HUES64 (cell line): ENCODE measurements around the gene ZNF764.

Source experiments
- H3K27ac ChIP-seq: 2 replicates; pipeline ENCODE4 v1.7.0; 2013; ENCODE audit warnings: low read depth, low read length, inconsistent platforms
- H3K27me3 ChIP-seq: 2 replicates; pipeline ENCODE4 v1.6.1; 2013; ENCODE audit warnings: mild to moderate bottlenecking, low read length; ENCODE audit not compliant: insufficient read depth
- H3K36me3 ChIP-seq: 2 replicates; pipeline ENCODE4 v1.6.1; 2013; ENCODE audit warnings: mild to moderate bottlenecking, low read length; ENCODE audit not compliant: insufficient read depth
- H3K4me1 ChIP-seq: 2 replicates; pipeline ENCODE4 v1.6.1; 2013; ENCODE audit warnings: mild to moderate bottlenecking, low read length, moderate library complexity; ENCODE audit not compliant: insufficient read depth
- H3K4me3 ChIP-seq: 2 replicates; pipeline ENCODE4 v1.5.1; 2013; ENCODE audit warnings: mild to moderate bottlenecking, low read length, moderate library complexity
- H3K9ac ChIP-seq: 2 replicates; pipeline ENCODE4 v1.6.1; 2013; ENCODE audit warnings: mild to moderate bottlenecking, low read depth, low read length
- H3K9me3 ChIP-seq: 2 replicates; pipeline ENCODE4 v1.6.1; 2013; ENCODE audit warnings: low read depth, low read length; ENCODE audit not compliant: insufficient read depth
- WGBS: fragments of 150-250, 120-280 bp; methylation state at CpG from one replicate; pipeline ENCODE4 v1.1.7; 2013; ENCODE audit warnings: missing lambda C conversion rate; 5-methylcytosine and 5-hydroxymethylcytosine counted together

Gene ZNF764

GRCh38 chr16:30558789-30559377 lies 709 bp upstream of the ZNF764 start:
- H3K4me3 ChIP-seq, result peak overlapping the region; percentile 84
- no peaks in the 10 kb centered on the region for H3K9me3 ChIP-seq
- peak overlapping the region; percentile 91; the same call in 1 of the 2 replicates for H3K27ac ChIP-seq
- H3K36me3 ChIP-seq, result peaks cover 18% of the 10 kb centered on the region
- H3K9ac ChIP-seq, result peak overlapping the region; percentile 70
- WGBS, result 87% methylated on average over 21 of the region's 21 CpGs
- H3K4me1 ChIP-seq, result no peaks in the 10 kb centered on the region
- no peaks in the 10 kb centered on the region for H3K27me3 ChIP-seq

DNA sequence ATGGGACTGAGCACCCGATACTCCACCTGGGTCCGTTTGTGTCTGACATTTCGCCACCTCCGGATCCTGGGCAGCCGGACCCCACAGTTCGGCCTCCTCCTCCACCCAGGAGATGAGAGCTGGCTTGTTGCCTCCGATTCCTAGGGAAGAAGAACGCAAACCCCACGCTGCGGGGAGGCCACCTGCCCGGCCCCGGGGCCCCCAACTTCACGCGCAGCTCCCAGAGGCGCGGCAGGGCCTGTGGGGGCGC lies 542 bp downstream of the ZNF764 start:
- Histone ChIP-seq H3K9me3 (no peaks in the 10 kb centered on the region), H3K9ac (peak overlapping the region; percentile 78), H3K4me1 (no peaks in the 10 kb centered on the region), H3K27ac (peak overlapping the region; percentile 91; the same call in 1 of the 2 replicates), H3K4me3 (peak overlapping the region; percentile 84), H3K27me3 (no peaks in the 10 kb centered on the region), H3K36me3 (peaks cover 25% of the 10 kb centered on the region)
- WGBS, result 1% methylated on average over 17 of the region's 17 CpGs

GRCh38 chr16:30556125-30556473 lies 2.1 kb downstream of the ZNF764 start:
- Histone ChIP-seq H3K4me1 (no peaks in the 10 kb centered on the region), H3K27me3 (no peaks in the 10 kb centered on the region), H3K9ac (no peak overlapping the region), H3K4me3 (no peak overlapping the region), H3K27ac (no peak overlapping the region), H3K36me3 (peaks cover 25% of the 10 kb centered on the region), H3K9me3 (no peaks in the 10 kb centered on the region)
- WGBS, result 75% methylated on average over 10 of the region's 10 CpGs

- 97% methylated on average over 69 of the region's 69 CpGs for WGBS
- H3K4me1 ChIP-seq, result no peaks in the 10 kb centered on the region
- peaks cover 25% of the 10 kb centered on the region for H3K36me3 ChIP-seq
- H3K9ac ChIP-seq, result no peak overlapping the region
- no peak overlapping the region for H3K27ac ChIP-seq
- H3K9me3 ChIP-seq, result no peaks in the 10 kb centered on the region
- H3K27me3 ChIP-seq, result no peaks in the 10 kb centered on the region
- no peak overlapping the region for H3K4me3 ChIP-seq
These were observed 2.7 kb downstream of the ZNF764 start for GRCh38 chr16:30555315-30556124.

- 95% methylated on average over 18 of the region's 18 CpGs for WGBS
- H3K9ac ChIP-seq, result no peak overlapping the region
- no peaks in the 10 kb centered on the region for H3K9me3 ChIP-seq
- no peak overlapping the region for H3K27ac ChIP-seq
- H3K36me3 ChIP-seq, result peaks cover 25% of the 10 kb centered on the region
- H3K27me3 ChIP-seq, result no peaks in the 10 kb centered on the region
- no peak overlapping the region for H3K4me3 ChIP-seq
- H3K4me1 ChIP-seq, result no peaks in the 10 kb centered on the region
These were observed 3.4 kb downstream of the ZNF764 start for GRCh38 chr16:30554557-30555314.

DNA sequence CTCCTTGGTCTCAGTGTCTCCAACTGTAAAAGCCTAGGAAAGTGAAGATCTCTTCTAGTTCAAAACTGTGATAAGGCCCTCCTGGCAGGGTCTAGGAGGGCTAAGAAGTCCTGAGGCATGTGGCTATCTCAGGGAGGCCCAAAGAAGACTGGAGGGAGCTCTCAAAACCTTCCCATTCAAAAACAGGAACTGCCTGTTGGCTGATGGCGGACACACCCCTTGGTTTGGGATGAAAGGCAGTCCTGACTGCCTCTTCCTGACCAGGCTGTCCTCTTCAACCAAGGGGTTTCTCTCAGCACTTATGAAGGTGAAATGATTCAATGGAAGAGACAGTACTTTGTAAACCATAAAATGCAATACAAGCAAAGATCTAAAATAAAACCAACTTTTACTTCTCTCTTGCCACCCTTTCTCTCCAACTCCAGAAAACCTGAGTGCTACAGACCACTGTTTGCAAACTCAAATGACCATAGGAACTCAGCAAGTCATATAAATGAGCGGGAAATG lies 4.7 kb downstream of the ZNF764 start:
- 0 out of 2 replicates have a peak, but pooled peaks cover 5% of the 10 kb centered on the region for H3K4me1 ChIP-seq
- peaks cover 25% of the 10 kb centered on the region for H3K36me3 ChIP-seq
- no peaks in the 10 kb centered on the region for H3K9me3 ChIP-seq
- H3K4me3 ChIP-seq, result no peak overlapping the region
- WGBS, result 88% methylated on average over 2 of the region's 2 CpGs
- H3K9ac ChIP-seq, result no peak overlapping the region
- H3K27ac ChIP-seq, result no peak overlapping the region
- H3K27me3 ChIP-seq, result no peaks in the 10 kb centered on the region

GRCh38 chr16:30552956-30553355 lies 5.2 kb downstream of the ZNF764 start:
- Histone ChIP-seq H3K9me3 (no peaks in the 10 kb centered on the region), H3K36me3 (peaks cover 25% of the 10 kb centered on the region), H3K4me3 (no peak overlapping the region), H3K9ac (no peak overlapping the region), H3K4me1 (0 out of 2 replicates have a peak, but pooled peaks cover 6% of the 10 kb centered on the region), H3K27ac (no peak overlapping the region), H3K27me3 (no peaks in the 10 kb centered on the region)
- WGBS, result 94% methylated on average over 4 of the region's 4 CpGs

- Histone ChIP-seq H3K4me1 (0 out of 2 replicates have a peak, but pooled peaks cover 6% of the 10 kb centered on the region), H3K36me3 (peaks cover 25% of the 10 kb centered on the region), H3K4me3 (no peak overlapping the region), H3K27ac (no peak overlapping the region), H3K9ac (no peak overlapping the region), H3K9me3 (no peaks in the 10 kb centered on the region), H3K27me3 (no peaks in the 10 kb centered on the region)
- WGBS, result 95% methylated on average over 3 of the region's 3 CpGs
These were observed 6.4 kb downstream of the ZNF764 start for GRCh38 chr16:30551781-30552180.

DNA sequence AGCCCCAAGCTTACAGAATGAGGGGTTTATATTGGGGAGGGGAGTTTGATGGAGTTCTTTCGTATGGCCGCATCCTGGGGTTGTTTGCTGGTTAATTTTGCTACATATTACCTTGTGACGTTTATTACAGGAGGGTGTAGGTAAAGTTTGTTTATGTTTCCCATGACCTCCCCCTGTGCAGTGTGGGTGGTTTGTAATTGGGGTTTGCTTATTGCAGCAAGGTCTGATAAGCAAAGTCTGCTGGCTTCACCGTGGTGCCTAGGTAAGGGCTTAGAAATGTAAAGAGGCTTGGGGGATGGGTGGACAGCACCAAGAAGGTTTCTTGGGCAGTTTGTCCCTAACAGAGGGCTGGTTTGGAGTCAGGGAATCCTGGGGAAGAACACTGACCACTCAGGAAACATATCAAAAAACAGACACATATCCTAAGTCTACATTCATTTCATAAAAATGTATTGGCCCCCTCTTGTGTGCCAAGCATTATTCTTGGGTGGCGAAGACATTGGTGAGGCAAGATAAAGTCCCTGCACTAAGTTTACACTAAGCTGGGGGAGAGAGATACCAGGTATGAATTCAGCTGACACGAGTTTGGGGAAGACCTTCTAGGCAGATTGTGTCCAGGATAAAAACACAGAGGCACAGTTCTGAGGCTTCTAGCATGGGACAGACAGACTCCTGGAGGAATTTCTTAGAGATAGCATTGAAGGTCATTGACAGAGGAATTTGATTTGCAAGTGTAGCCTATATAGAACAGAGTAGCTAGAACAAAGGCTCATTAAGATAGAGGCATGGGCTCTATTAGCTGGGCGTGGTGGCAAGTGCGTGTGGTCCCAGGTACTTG lies 9.5 kb downstream of the ZNF764 start:
- Histone ChIP-seq H3K4me1 (peaks cover 8% of the 10 kb centered on the region; the same call in 1 of the 2 replicates), H3K27me3 (no peaks in the 10 kb centered on the region), H3K4me3 (no peak overlapping the region), H3K9ac (no peak overlapping the region), H3K9me3 (no peaks in the 10 kb centered on the region), H3K27ac (no peak overlapping the region), H3K36me3 (0 out of 2 replicates have a peak, but pooled peaks cover 7% of the 10 kb centered on the region)
- WGBS, result 73% methylated on average over 8 of the region's 8 CpGs

DNA sequence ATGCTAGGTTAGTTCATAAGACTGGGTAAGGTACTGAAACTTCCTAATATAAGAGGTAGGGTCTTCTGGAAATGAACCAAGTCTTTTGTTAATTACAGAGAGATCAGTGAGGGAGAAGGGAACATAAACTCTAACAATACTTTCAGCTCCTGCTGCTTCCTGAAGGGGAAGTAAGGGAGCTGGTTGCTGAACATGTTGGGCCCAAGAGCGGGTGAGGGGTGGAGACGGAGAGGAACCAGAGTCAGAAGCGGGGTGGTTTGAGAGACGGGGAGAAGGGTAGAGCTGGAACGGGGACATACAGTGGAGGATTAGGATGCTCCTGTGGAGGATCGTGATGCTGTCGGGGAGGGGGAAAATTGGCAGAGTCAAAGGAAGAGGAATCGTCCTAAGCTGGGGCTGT lies 12.1 kb downstream of the ZNF764 start:
- Histone ChIP-seq H3K36me3 (no peaks in the 10 kb centered on the region), H3K4me3 (no peak overlapping the region), H3K9me3 (no peaks in the 10 kb centered on the region), H3K27ac (no peak overlapping the region), H3K27me3 (no peaks in the 10 kb centered on the region), H3K4me1 (peaks cover 33% of the 10 kb centered on the region), H3K9ac (no peak overlapping the region)
- 90% methylated on average over 8 of the region's 8 CpGs for WGBS
